IMR-90 (cell line): ENCODE results near the gene KLHL6. TPM values are rescaled to one million over a fixed set of nuclear protein-coding genes. Genes with fewer than 3 reads are reported as not detected.

Experiments used
- ATAC-seq: fragments of 200-7000 bp; cut with Tn5 transposase; 2 replicates; pipeline ENCODE4 v1.9.1; 2020; ENCODE audit warnings: low read depth, mild to moderate bottlenecking, moderate library complexity
- BruUV-seq: library from RNA; stranded (reverse); fragments of 400-500 nt; replicated peaks from 2 replicates; lab custom pipeline; 2021; lab: Mats Ljungman, UMichigan
- CTCF ChIA-PET: fragments of 300-600 bp; formaldehyde crosslinking; extraction: SDS; loops from one replicate; lab custom pipeline; 2021; ENCODE audit warnings: antibody characterized with exemption; lab: Yijun Ruan, JAX
- POLR2A ChIA-PET: fragments of 300-600 bp; sonication (Branson Sonifier 250); formaldehyde crosslinking; loops from one replicate; lab custom pipeline; 2022; ENCODE audit warnings: antibody characterized with exemption; ENCODE audit not compliant: unreplicated experiment; lab: Charles Lee
- DNase-seq: peaks from one replicate; pipeline ENCODE4 v3.0.0; 2013
- H2AFZ ChIP-seq: replicated peaks from 2 replicates; pipeline ENCODE3; 2013; ENCODE audit warnings: low read length, mild to moderate bottlenecking; ENCODE audit not compliant: poor library complexity
- H2AK5ac ChIP-seq: 2 replicates; pipeline ENCODE4 v1.6.1; 2013; ENCODE audit warnings: low read depth, low read length, inconsistent platforms
- H2AK9ac ChIP-seq: replicated peaks from 2 replicates; pipeline ENCODE3; 2013; ENCODE audit warnings: mild to moderate bottlenecking, low read depth, low read length, moderate library complexity; ENCODE audit not compliant: poor library complexity
- H2BK120ac ChIP-seq: 2 replicates; pipeline ENCODE4 v1.6.1; 2013; ENCODE audit warnings: low read depth, low read length, inconsistent platforms
- H2BK15ac ChIP-seq: 3 replicates; pipeline ENCODE4 v1.6.1; 2013; ENCODE audit warnings: low read depth, low read length, inconsistent platforms
- H2BK20ac ChIP-seq: 2 replicates; pipeline ENCODE4 v1.6.1; 2013; ENCODE audit warnings: low read depth, mild to moderate bottlenecking, inconsistent platforms, low read length, moderate library complexity
- H2BK5ac ChIP-seq: 2 replicates; pipeline ENCODE4 v1.6.1; 2013; ENCODE audit warnings: mild to moderate bottlenecking, low read depth, low read length, inconsistent platforms; ENCODE audit not compliant: poor library complexity, severe bottlenecking
- H3K14ac ChIP-seq: replicated peaks from 2 replicates; pipeline ENCODE4 v1.6.1; 2013; ENCODE audit warnings: low read depth, low read length, inconsistent platforms
- H3K18ac ChIP-seq: 2 replicates; pipeline ENCODE4 v1.6.1; 2013; ENCODE audit warnings: low read depth, low read length, control low read depth
- H3K23ac ChIP-seq: 2 replicates; pipeline ENCODE4 v1.6.1; 2013; ENCODE audit warnings: low read depth, low read length, inconsistent platforms
- H3K27ac ChIP-seq: 2 replicates; pipeline ENCODE4 v1.5.1; 2013; ENCODE audit warnings: mild to moderate bottlenecking, control low read depth, low read length; ENCODE audit not compliant: insufficient read depth
- H3K27me3 ChIP-seq: 2 replicates; pipeline ENCODE4 v1.6.1; 2013; ENCODE audit warnings: low read length; ENCODE audit not compliant: control insufficient read depth, insufficient read depth
- H3K36me3 ChIP-seq: 2 replicates; pipeline ENCODE4 v1.6.1; 2013; ENCODE audit warnings: low read length, mixed read lengths; ENCODE audit not compliant: control insufficient read depth, insufficient read depth
- H3K4ac ChIP-seq: 2 replicates; pipeline ENCODE4 v1.6.1; 2013; ENCODE audit warnings: low read depth, low read length, inconsistent platforms
- H3K4me1 ChIP-seq: 2 replicates; pipeline ENCODE4 v1.6.1; 2013; ENCODE audit warnings: low read length, mixed read lengths; ENCODE audit not compliant: control insufficient read depth, insufficient read depth
- H3K4me2 ChIP-seq: 2 replicates; pipeline ENCODE4 v1.6.1; 2013; ENCODE audit warnings: low read depth, mild to moderate bottlenecking, control low read depth, low read length, moderate library complexity
- H3K4me3 ChIP-seq: 2 replicates; pipeline ENCODE4 v1.5.1; 2013; ENCODE audit warnings: low read depth, mild to moderate bottlenecking, control low read depth, low read length, moderate library complexity; ENCODE audit not compliant: insufficient read depth
- H3K56ac ChIP-seq: 2 replicates; pipeline ENCODE4 v1.6.1; 2013; ENCODE audit warnings: low read length, inconsistent platforms; ENCODE audit not compliant: insufficient read depth; ENCODE audit errors: extremely low read depth
- H3K79me1 ChIP-seq, 2 experiments: 2 replicates each; pipeline ENCODE4 v1.6.1; 2013; ENCODE audit warnings: low read length in 2 of 2, inconsistent platforms in 1 of 2, low read depth in 1 of 2
- H3K9ac ChIP-seq: 2 replicates; pipeline ENCODE4 v1.6.1; 2013; ENCODE audit warnings: low read depth, low read length, control low read depth
- H3K9me1 ChIP-seq: 2 replicates; pipeline ENCODE4 v1.6.1; 2013; ENCODE audit warnings: low read length, inconsistent platforms; ENCODE audit not compliant: insufficient read depth
- H3K9me3 ChIP-seq: 2 replicates; pipeline ENCODE4 v1.6.1; 2013; ENCODE audit warnings: low read length; ENCODE audit not compliant: control insufficient read depth, insufficient read depth
- H4K20me1 ChIP-seq: 2 replicates; pipeline ENCODE4 v1.6.1; 2013; ENCODE audit warnings: low read length, inconsistent platforms; ENCODE audit not compliant: insufficient read depth
- H4K5ac ChIP-seq: 2 replicates; pipeline ENCODE4 v1.6.1; 2013; ENCODE audit warnings: mild to moderate bottlenecking, low read depth, low read length, control low read depth
- H4K8ac ChIP-seq, 2 experiments: 2 replicates each; pipeline ENCODE4 v1.6.1; 2013; ENCODE audit warnings: low read depth in 2 of 2, low read length in 2 of 2, control low read depth in 1 of 2, inconsistent platforms in 1 of 2
- H4K91ac ChIP-seq: 2 replicates; pipeline ENCODE4 v1.6.1; 2013; ENCODE audit warnings: low read depth, low read length, inconsistent platforms; ENCODE audit not compliant: insufficient read depth
- BHLHE40 ChIP-seq: fragments of 150-350 bp; IDR thresholded peaks from 2 replicates; pipeline ENCODE4 v1.6.1; 2016; ENCODE audit warnings: mild to moderate bottlenecking, low read depth, low read length
- CEBPB ChIP-seq: IDR thresholded peaks from 2 replicates; pipeline ENCODE4 v1.6.1; 2012; ENCODE audit warnings: low read depth, low read length, improper control_type of control experiment
- CHD1 ChIP-seq: IDR thresholded peaks from 2 replicates; pipeline ENCODE4 v1.6.1; 2012; ENCODE audit warnings: low read depth, low read length, improper control_type of control experiment
- FOS ChIP-seq: fragments of 150-350 bp; IDR thresholded peaks from 2 replicates; pipeline ENCODE4 v1.6.1; 2016; ENCODE audit warnings: low read depth, low read length
- MAZ ChIP-seq: IDR thresholded peaks from 2 replicates; pipeline ENCODE4 v1.6.1; 2012; ENCODE audit warnings: low read depth, mild to moderate bottlenecking, low read length, improper control_type of control experiment, moderate library complexity, borderline replicate concordance
- MXI1 ChIP-seq: IDR thresholded peaks from 2 replicates; pipeline ENCODE4 v1.6.1; 2012; ENCODE audit warnings: low read depth, mild to moderate bottlenecking, low read length, moderate library complexity, borderline replicate concordance
- POLR2A ChIP-seq: IDR thresholded peaks from 2 replicates; pipeline ENCODE4 v1.6.1; 2012; ENCODE audit warnings: mild to moderate bottlenecking, low read depth, low read length
- RAD21 ChIP-seq: IDR thresholded peaks from 2 replicates; pipeline ENCODE4 v1.6.1; 2012; ENCODE audit warnings: low read length, improper control_type of control experiment
- RCOR1 ChIP-seq: IDR thresholded peaks from 2 replicates; pipeline ENCODE4 v1.6.1; 2012; ENCODE audit warnings: mild to moderate bottlenecking, low read length, improper control_type of control experiment; ENCODE audit not compliant: insufficient replicate concordance
- RFX5 ChIP-seq: IDR thresholded peaks from 2 replicates; pipeline ENCODE4 v1.8.0; 2012; ENCODE audit warnings: low read depth, mild to moderate bottlenecking, low read length, moderate library complexity
- SMC3 ChIP-seq: fragments of 150-350 bp; IDR thresholded peaks from 2 replicates; pipeline ENCODE4 v1.6.1; 2016; ENCODE audit warnings: low read depth, mild to moderate bottlenecking, antibody characterized with exemption, low read length, moderate library complexity
- WGBS, 2 experiments: methylation state at CpG; one replicate each; pipeline versions ENCODE4 v1.1.5 to v1.1.7; 2013; ENCODE audit warnings: missing lambda C conversion rate in 2 of 2; ENCODE audit not compliant: insufficient read length in 1 of 2; ENCODE audit errors: extremely low coverage in 2 of 2; 5-methylcytosine and 5-hydroxymethylcytosine counted together
- dilution Hi-C: fragments of 300-500 bp; cut with HindIII; formaldehyde crosslinking; loops from one replicate; pipeline ENCODE4 v1.14.3; 2018; ENCODE audit warnings: low sequenced_read_pairs; ENCODE audit not compliant: unreplicated experiment
- in situ Hi-C: fragments of 300-500 bp; cut with MboI; formaldehyde crosslinking; loops from 3 replicates; pipeline ENCODE4 v1.14.3; 2019; ENCODE audit warnings: low sequenced_read_pairs, inconsistent platforms, mixed read lengths
- intact Hi-C: fragments of 100-400 bp; cut with micrococcal nuclease; formaldehyde crosslinking; loops from 2 replicates; pipeline ENCODE4 v1.10.0; 2022
- polyA plus RNA-seq, 3 experiments: library from polyadenylated mRNA; depleted of rRNA; stranded (reverse); fragments of >200 nt; gene quantifications; 2 replicates each; pipeline ENCODE4 v1.2.3, GENCODE V29; 2012; ENCODE audit warnings: low replicate concordance in 1 of 3
- total RNA-seq: library from RNA; depleted of rRNA; stranded (reverse); fragments of >200 nt; gene quantifications from 2 replicates; pipeline ENCODE4 v1.2.3, GENCODE V29; 2012
- TF ChIP-seq, protein P1 (sequence below): fragments of 150-350 bp; IDR thresholded peaks from 2 replicates; pipeline ENCODE4 v1.6.1; 2016; ENCODE audit warnings: low read depth, mild to moderate bottlenecking, low read length, moderate library complexity, borderline replicate concordance
- TF ChIP-seq, protein P2 (sequence below): conservative IDR thresholded peaks from 2 replicates; pipeline ENCODE4 v1.5.1; 2012; ENCODE audit warnings: mild to moderate bottlenecking, low read depth, low read length, improper control_type of control experiment

KLHL6 gene
- total and polyA plus RNA-seq, 2 of the 4 experiments (the other 2 are of a cell fraction), result not detected

DNA sequence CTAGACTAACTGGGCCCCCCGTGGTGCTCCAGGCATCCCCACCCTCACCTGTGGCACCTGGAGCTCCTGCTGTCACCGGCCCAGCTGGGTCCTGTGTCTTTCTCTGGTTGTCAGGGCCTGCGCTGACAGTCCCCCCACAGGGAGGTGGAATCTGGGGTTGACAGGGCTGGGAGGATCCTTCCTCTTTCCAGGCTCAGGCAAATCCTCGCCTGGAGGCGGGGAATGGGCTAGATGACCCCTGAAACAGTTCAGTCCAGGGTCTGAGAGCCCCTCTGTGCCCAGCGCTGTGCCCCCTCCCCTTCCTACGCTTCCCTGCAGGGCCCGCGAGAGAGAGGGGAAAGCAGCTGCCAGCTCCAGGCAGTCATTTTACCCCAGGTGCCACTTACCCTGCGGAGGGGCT is 77.0 kb downstream of the KLHL6 start:
- Histone ChIP-seq H2BK15ac (no peak overlapping the region), H3K27ac (no peak overlapping the region), H2AK5ac (no peak overlapping the region), H4K5ac (no peak overlapping the region), H3K36me3 (no peaks in the 10 kb centered on the region), H3K79me1 (no peaks in the 10 kb centered on the region), H3K18ac (no peak overlapping the region), H2BK20ac (no peak overlapping the region), H3K56ac (no peak overlapping the region), H3K4me3 (no peak overlapping the region), H2AK9ac (no peak overlapping the region), H3K4me1 (peaks cover 5% of the 10 kb centered on the region), H4K8ac (no peak overlapping the region), H3K9me3 (no peaks in the 10 kb centered on the region), H3K4me2 (no peak overlapping the region), H3K4ac (no peak overlapping the region), H3K23ac (no peak overlapping the region), H3K9me1 (no peaks in the 10 kb centered on the region), H2BK5ac (no peak overlapping the region), H3K27me3 (peaks cover 13% of the 10 kb centered on the region), H4K91ac (no peak overlapping the region), H2AFZ (no peak overlapping the region), H2BK120ac (no peak overlapping the region), H3K14ac (no peak overlapping the region), H3K9ac (no peak overlapping the region), H4K20me1 (no peaks in the 10 kb centered on the region)
- WGBS, 2 experiments, result 83% methylated on average over 5 of the region's 10 CpGs; no CpG with 5 or more reads in 1 of the 2 experiments
- TF ChIP-seq, protein P1, sequence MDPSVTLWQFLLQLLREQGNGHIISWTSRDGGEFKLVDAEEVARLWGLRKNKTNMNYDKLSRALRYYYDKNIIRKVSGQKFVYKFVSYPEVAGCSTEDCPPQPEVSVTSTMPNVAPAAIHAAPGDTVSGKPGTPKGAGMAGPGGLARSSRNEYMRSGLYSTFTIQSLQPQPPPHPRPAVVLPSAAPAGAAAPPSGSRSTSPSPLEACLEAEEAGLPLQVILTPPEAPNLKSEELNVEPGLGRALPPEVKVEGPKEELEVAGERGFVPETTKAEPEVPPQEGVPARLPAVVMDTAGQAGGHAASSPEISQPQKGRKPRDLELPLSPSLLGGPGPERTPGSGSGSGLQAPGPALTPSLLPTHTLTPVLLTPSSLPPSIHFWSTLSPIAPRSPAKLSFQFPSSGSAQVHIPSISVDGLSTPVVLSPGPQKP, result no peak
- TF ChIP-seq, protein P2, sequence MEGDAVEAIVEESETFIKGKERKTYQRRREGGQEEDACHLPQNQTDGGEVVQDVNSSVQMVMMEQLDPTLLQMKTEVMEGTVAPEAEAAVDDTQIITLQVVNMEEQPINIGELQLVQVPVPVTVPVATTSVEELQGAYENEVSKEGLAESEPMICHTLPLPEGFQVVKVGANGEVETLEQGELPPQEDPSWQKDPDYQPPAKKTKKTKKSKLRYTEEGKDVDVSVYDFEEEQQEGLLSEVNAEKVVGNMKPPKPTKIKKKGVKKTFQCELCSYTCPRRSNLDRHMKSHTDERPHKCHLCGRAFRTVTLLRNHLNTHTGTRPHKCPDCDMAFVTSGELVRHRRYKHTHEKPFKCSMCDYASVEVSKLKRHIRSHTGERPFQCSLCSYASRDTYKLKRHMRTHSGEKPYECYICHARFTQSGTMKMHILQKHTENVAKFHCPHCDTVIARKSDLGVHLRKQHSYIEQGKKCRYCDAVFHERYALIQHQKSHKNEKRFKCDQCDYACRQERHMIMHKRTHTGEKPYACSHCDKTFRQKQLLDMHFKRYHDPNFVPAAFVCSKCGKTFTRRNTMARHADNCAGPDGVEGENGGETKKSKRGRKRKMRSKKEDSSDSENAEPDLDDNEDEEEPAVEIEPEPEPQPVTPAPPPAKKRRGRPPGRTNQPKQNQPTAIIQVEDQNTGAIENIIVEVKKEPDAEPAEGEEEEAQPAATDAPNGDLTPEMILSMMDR, result no peak
- TF ChIP-seq POLR2A (no peak), CHD1 (no peak), RCOR1 (no peak), SMC3 (no peak), RFX5 (no peak), RAD21 (no peak), MXI1 (no peak), FOS (no peak), CEBPB (no peak), BHLHE40 (no peak), MAZ (no peak)
- DNase-seq, result no peak
- in situ Hi-C loops (no loop called here), dilution Hi-C loops (no loop called here), intact Hi-C loops (no loop called here)
- no peak for ATAC-seq
- ChIA-PET POLR2A (no interaction called here), CTCF (interaction anchor here (0.6 to 1.8 kb wide), 2 partner anchors 8 to 9 kb away, joined by 4 to 6 read pairs; no protein-coding TSS in a partner anchor)
- BruUV-seq, result no TSS peak
